HCT116 (cell line): ENCODE results near the gene HMHB1. TPM values are rescaled to one million over a fixed set of nuclear protein-coding genes. Genes with fewer than 3 reads are reported as not detected.

ENCODE experiments used
- ATAC-seq: fragments of 200-7000 bp; cut with Tn5 transposase; 2 replicates; pipeline ENCODE4 v1.9.1; 2020; ENCODE audit warnings: mild to moderate bottlenecking, moderate library complexity
- BruUV-seq: library from RNA; stranded (reverse); fragments of 400-500 nt; replicated peaks from 2 replicates; lab custom pipeline; 2021; lab: Mats Ljungman, UMichigan
- CTCF ChIA-PET: fragments of 300-600 bp; sonication (Branson Sonifier 250); formaldehyde crosslinking; loops from one replicate; lab custom pipeline; 2021; ENCODE audit warnings: antibody characterized with exemption; lab: Charles Lee
- POLR2A ChIA-PET: fragments of 300-600, 350-600 bp; sonication (Branson Sonifier 250); formaldehyde crosslinking; loops from one replicate; lab custom pipeline; 2021; ENCODE audit warnings: antibody characterized with exemption; lab: Charles Lee
- RAD21 ChIA-PET, 2 experiments: fragments of 300-600 bp; sonication (Branson Sonifier 250); formaldehyde crosslinking; loops; one replicate each; lab custom pipeline; 2023; ENCODE audit warnings: low total read pairs in 2 of 2; ENCODE audit not compliant: uncharacterized antibody in 2 of 2, unreplicated experiment in 2 of 2, low non-redundant PET in 1 of 2; lab: Charles Lee
- DNase-seq: peaks from one replicate; pipeline ENCODE4 v3.0.0-alpha.2; 2010; ENCODE audit warnings: low read depth, low spot score
- H2AFZ ChIP-seq: fragments of 200-600 bp; shearing (Covaris generic), sonication (generic); 2 replicates; pipeline ENCODE4 v1.6.1; 2017; ENCODE audit warnings: low read depth, mixed run types, mixed read lengths, antibody characterized with exemption, low read length; ENCODE audit not compliant: poor library complexity, severe bottlenecking
- H3K27ac ChIP-seq: 2 replicates; pipeline ENCODE4 v1.5.1; 2012; ENCODE audit warnings: low read depth, low read length
- H3K27me3 ChIP-seq: fragments of 200-600 bp; sonication (generic); 2 replicates; pipeline ENCODE4 v1.6.1; 2016; ENCODE audit warnings: mixed run types, low read length, mixed read lengths; ENCODE audit not compliant: insufficient read depth
- H3K36me3 ChIP-seq, 2 experiments: fragments of 200-500 bp in 1 of 2; fragments of 200-600 bp in 1 of 2; sonication (Bioruptor generic) in 1 of 2; sonication (generic) in 1 of 2; 2 replicates each; pipeline versions ENCODE4 v1.5.1 to v1.6.1; 2014 to 2016; ENCODE audit warnings: low read length in 2 of 2, inconsistent platforms in 1 of 2, mixed read lengths in 1 of 2, mixed run types in 1 of 2; ENCODE audit not compliant: insufficient read depth in 2 of 2, control insufficient read depth in 1 of 2
- H3K4me1 ChIP-seq, 2 experiments: fragments of 200-600 bp in 1 of 2; sonication (generic) in 1 of 2; 2 replicates each; pipeline versions ENCODE4 v1.5.1 to v1.6.1; 2012 to 2017; ENCODE audit warnings: low read length in 2 of 2, inconsistent platforms in 1 of 2, mild to moderate bottlenecking in 1 of 2, mixed read lengths in 1 of 2, mixed run types in 1 of 2, moderate library complexity in 1 of 2; ENCODE audit not compliant: insufficient read depth in 2 of 2, control insufficient read depth in 1 of 2
- H3K4me2 ChIP-seq: fragments of 200-600 bp; sonication (generic); 2 replicates; pipeline ENCODE4 v1.6.1; 2017; ENCODE audit warnings: mixed run types, low read length, mixed read lengths
- H3K4me3 ChIP-seq, 2 experiments: fragments of 200-600 bp in 1 of 2; sonication (generic) in 1 of 2; replicated peaks in 1 of 2; 2 replicates each; pipeline ENCODE4 v1.5.1; 2011 to 2016; ENCODE audit warnings: low read length in 2 of 2, control low read depth in 1 of 2, low read depth in 1 of 2, mild to moderate bottlenecking in 1 of 2, mixed read lengths in 1 of 2, mixed run types in 1 of 2
- H3K79me2 ChIP-seq: fragments of 200-600 bp; sonication (generic); 2 replicates; pipeline ENCODE4 v1.6.1; 2017; ENCODE audit warnings: mild to moderate bottlenecking, mixed run types, low read length, moderate library complexity, mixed read lengths; ENCODE audit not compliant: insufficient read depth
- H3K9ac ChIP-seq: fragments of 200-600 bp; sonication (generic); 2 replicates; pipeline ENCODE4 v1.6.1; 2016; ENCODE audit warnings: low read length, mixed read lengths
- H3K9me2 ChIP-seq: fragments of 200-600 bp; sonication (generic), shearing (Covaris generic); 2 replicates; pipeline ENCODE4 v1.6.1; 2017; ENCODE audit warnings: mixed run types, mild to moderate bottlenecking, moderate library complexity; ENCODE audit not compliant: insufficient read depth
- H3K9me3 ChIP-seq, 2 experiments: fragments of 200-500 bp in 1 of 2; fragments of 200-600 bp in 1 of 2; sonication (Bioruptor generic) in 1 of 2; sonication (generic) in 1 of 2; 2 replicates each; pipeline ENCODE4 v1.6.1; 2014 to 2017; ENCODE audit warnings: low read length in 2 of 2, mixed read lengths in 2 of 2, inconsistent platforms in 1 of 2, low read depth in 1 of 2, mild to moderate bottlenecking in 1 of 2, mixed run types in 1 of 2, moderate library complexity in 1 of 2; ENCODE audit not compliant: control insufficient read depth in 1 of 2, insufficient read depth in 1 of 2
- H4K20me1 ChIP-seq: fragments of 200-600 bp; sonication (generic), shearing (Covaris generic); 2 replicates; pipeline ENCODE4 v1.6.1; 2017; ENCODE audit warnings: mixed run types, mild to moderate bottlenecking, moderate library complexity; ENCODE audit not compliant: insufficient read depth
- FOSL1 ChIP-seq: IDR thresholded peaks from 2 replicates; pipeline ENCODE4 v1.6.1; 2012; ENCODE audit warnings: low read depth
- JUND ChIP-seq: IDR thresholded peaks from 2 replicates; pipeline ENCODE4 v1.6.1; 2012
- POLR2A ChIP-seq: IDR thresholded peaks from 2 replicates; pipeline ENCODE4 v1.7.0; 2011; ENCODE audit warnings: borderline replicate concordance; ENCODE audit not compliant: insufficient read depth, insufficient read length; ENCODE audit errors: extremely low read depth
- POLR2AphosphoS5 ChIP-seq: IDR thresholded peaks from 2 replicates; pipeline ENCODE4 v1.6.1; 2011; ENCODE audit warnings: mild to moderate bottlenecking, low read depth, low read length, moderate library complexity
- TCF7L2 ChIP-seq: IDR thresholded peaks from 2 replicates; pipeline ENCODE4 v1.7.0; 2011; ENCODE audit warnings: borderline replicate concordance, inconsistent platforms; ENCODE audit not compliant: insufficient read depth, insufficient read length; ENCODE audit errors: extremely low read depth
- ZFX ChIP-seq: fragments of 450-650 bp; IDR thresholded peaks from 2 replicates; pipeline ENCODE4 v1.6.1; 2017
- intact Hi-C: fragments of 100-400 bp; cut with micrococcal nuclease; formaldehyde crosslinking; loops from 2 replicates; pipeline ENCODE4 v1.10.0; 2022
- total RNA-seq: library from RNA; stranded (reverse); gene quantifications from one replicate; pipeline ENCODE4 v1.2.1, GENCODE V29; 2021; ENCODE audit not compliant: unreplicated experiment
- TF ChIP-seq, protein P1 (sequence below): IDR thresholded peaks from 2 replicates; pipeline ENCODE4 v1.6.1; 2012; ENCODE audit warnings: low read depth

The HMHB1 gene
- total RNA-seq, 1 experiment from 2014 or later: not detected

DNA sequence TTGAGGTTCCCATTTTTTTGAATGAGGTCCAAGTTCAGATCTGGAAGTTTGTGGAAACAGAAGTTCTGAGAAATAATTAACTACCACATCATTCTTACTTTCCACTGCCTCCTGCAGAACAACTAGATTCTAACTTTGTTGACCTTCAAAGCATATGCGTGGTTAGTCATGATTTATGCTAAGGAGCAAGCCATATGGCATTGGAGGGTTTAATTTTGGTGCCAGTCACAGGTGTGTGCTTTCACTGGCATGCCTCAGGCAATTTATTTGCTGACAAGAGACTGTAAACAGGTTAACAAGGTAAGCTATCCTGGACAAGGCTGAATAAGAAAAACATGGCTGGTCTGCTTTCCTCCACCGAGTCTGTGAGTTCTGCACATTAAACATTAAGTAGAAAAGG, 31.5 kb downstream of the HMHB1 start:
- no peak overlapping the region for H3K27ac ChIP-seq
- no peak for DNase-seq
- no peaks in the 10 kb centered on the region for H3K27me3 ChIP-seq
- no peaks in the 10 kb centered on the region for H3K4me1 ChIP-seq
- TF ChIP-seq, protein P1, sequence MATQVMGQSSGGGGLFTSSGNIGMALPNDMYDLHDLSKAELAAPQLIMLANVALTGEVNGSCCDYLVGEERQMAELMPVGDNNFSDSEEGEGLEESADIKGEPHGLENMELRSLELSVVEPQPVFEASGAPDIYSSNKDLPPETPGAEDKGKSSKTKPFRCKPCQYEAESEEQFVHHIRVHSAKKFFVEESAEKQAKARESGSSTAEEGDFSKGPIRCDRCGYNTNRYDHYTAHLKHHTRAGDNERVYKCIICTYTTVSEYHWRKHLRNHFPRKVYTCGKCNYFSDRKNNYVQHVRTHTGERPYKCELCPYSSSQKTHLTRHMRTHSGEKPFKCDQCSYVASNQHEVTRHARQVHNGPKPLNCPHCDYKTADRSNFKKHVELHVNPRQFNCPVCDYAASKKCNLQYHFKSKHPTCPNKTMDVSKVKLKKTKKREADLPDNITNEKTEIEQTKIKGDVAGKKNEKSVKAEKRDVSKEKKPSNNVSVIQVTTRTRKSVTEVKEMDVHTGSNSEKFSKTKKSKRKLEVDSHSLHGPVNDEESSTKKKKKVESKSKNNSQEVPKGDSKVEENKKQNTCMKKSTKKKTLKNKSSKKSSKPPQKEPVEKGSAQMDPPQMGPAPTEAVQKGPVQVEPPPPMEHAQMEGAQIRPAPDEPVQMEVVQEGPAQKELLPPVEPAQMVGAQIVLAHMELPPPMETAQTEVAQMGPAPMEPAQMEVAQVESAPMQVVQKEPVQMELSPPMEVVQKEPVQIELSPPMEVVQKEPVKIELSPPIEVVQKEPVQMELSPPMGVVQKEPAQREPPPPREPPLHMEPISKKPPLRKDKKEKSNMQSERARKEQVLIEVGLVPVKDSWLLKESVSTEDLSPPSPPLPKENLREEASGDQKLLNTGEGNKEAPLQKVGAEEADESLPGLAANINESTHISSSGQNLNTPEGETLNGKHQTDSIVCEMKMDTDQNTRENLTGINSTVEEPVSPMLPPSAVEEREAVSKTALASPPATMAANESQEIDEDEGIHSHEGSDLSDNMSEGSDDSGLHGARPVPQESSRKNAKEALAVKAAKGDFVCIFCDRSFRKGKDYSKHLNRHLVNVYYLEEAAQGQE: no peak
- no peak for TF ChIP-seq POLR2AphosphoS5
- no peak for TF ChIP-seq FOSL1
- TF ChIP-seq TCF7L2: no peak
- no peak for TF ChIP-seq JUND
- no peak for TF ChIP-seq ZFX
- no peak for TF ChIP-seq POLR2A
- no peak overlapping the region for H3K9ac ChIP-seq
- ATAC-seq: no peak
- H3K9me3 ChIP-seq: no peaks in the 10 kb centered on the region
- ChIA-PET RAD21 (no interaction called here), CTCF (no interaction called here), POLR2A (no interaction called here)
- H3K79me2 ChIP-seq: no peaks in the 10 kb centered on the region
- no peak overlapping the region for H3K4me2 ChIP-seq
- intact Hi-C loops: no loop called here
- no peaks in the 10 kb centered on the region for H3K36me3 ChIP-seq
- no peak overlapping the region for H2AFZ ChIP-seq
- BruUV-seq: no TSS peak
- no peaks in the 10 kb centered on the region for H4K20me1 ChIP-seq
- no peak overlapping the region for H3K4me3 ChIP-seq
- no peaks in the 10 kb centered on the region; the same call in 1 of the 2 replicates for H3K9me2 ChIP-seq
